Stimulated activated CD8-positive, alpha-beta memory T cell treated with anti-CD3 and anti-CD28 coated beads, Interleukin-7, amount 100 ng/mL, for 48 hours (primary cell): ENCODE data around the gene PPP2R2C.

Experiments
- DNase-seq, 2 donors: peaks; one replicate each; pipeline ENCODE4 v3.0.0-alpha.2; 2020; ENCODE audit warnings: low read depth in 1 of 2; ENCODE audit errors: extremely low read depth in 1 of 2

PPP2R2C gene

GRCh38 chr4:6368096-6368495, 104.3 kb downstream of the PPP2R2C start:
- no peak for DNase-seq

GRCh38 chr4:6367371-6367851, 105.0 kb downstream of the PPP2R2C start:
- DNase-seq, result no peak

GRCh38 chr4:6366581-6366980, 105.8 kb downstream of the PPP2R2C start:
- no peak for DNase-seq

GRCh38 chr4:6365545-6366086, 106.8 kb downstream of the PPP2R2C start:
- DNase-seq, result no peak

GRCh38 chr4:6364581-6364980, 107.8 kb downstream of the PPP2R2C start:
- DNase-seq, result no peak

GRCh38 chr4:6364146-6364545, 108.3 kb downstream of the PPP2R2C start:
- no peak for DNase-seq

- no peak for DNase-seq
These were observed 109.5 kb downstream of the PPP2R2C start for GRCh38 chr4:6362896-6363295.

- DNase-seq, result no peak
These were observed 110.0 kb downstream of the PPP2R2C start for GRCh38 chr4:6362243-6362885.

GRCh38 chr4:6361076-6361784, 111.2 kb downstream of the PPP2R2C start:
- no peak for DNase-seq

GRCh38 chr4:6360385-6360784, 112.0 kb downstream of the PPP2R2C start:
- DNase-seq, result no peak

GRCh38 chr4:6359536-6360308, 112.7 kb downstream of the PPP2R2C start:
- DNase-seq, result no peak

- no peak for DNase-seq
These were observed 114.9 kb downstream of the PPP2R2C start for GRCh38 chr4:6357476-6357875.

- DNase-seq, result no peak
These were observed 116.3 kb downstream of the PPP2R2C start for GRCh38 chr4:6356076-6356560.

GRCh38 chr4:6355052-6355451, 117.4 kb downstream of the PPP2R2C start:
- DNase-seq, result no peak

- no peak for DNase-seq
These were observed 117.8 kb downstream of the PPP2R2C start for GRCh38 chr4:6354626-6355025.

- DNase-seq, result no peak
These were observed 118.3 kb downstream of the PPP2R2C start for GRCh38 chr4:6354119-6354518.

- no peak for DNase-seq
These were observed 120.3 kb downstream of the PPP2R2C start for GRCh38 chr4:6352031-6352692.

GRCh38 chr4:6351246-6352000, 121.0 kb downstream of the PPP2R2C start:
- no peak for DNase-seq

- DNase-seq, result no peak
These were observed 121.8 kb downstream of the PPP2R2C start for GRCh38 chr4:6350646-6351045.
